GM12891 (cell line): Measurements from ENCODE around the gene SLC35F4.

Experiments
- POLR2A ChIP-seq: IDR thresholded peaks from 2 replicates; pipeline ENCODE4 v1.6.1; 2011; ENCODE audit warnings: low read depth, low read length, control low read depth
- POLR2AphosphoS5 ChIP-seq: IDR thresholded peaks from 2 replicates; pipeline ENCODE4 v1.6.1; 2011; ENCODE audit warnings: low read depth, low read length, control low read depth
- SPI1 ChIP-seq: IDR thresholded peaks from 2 replicates; pipeline ENCODE4 v1.6.1; 2011; ENCODE audit warnings: low read depth, low read length, control low read depth
- TAF1 ChIP-seq: IDR thresholded peaks from 2 replicates; pipeline ENCODE4 v1.6.1; 2011; ENCODE audit warnings: low read depth, low read length, control low read depth

GRCh38 chr14:57785058-57785457, 80.8 kb downstream of the SLC35F4 start:
- no peak for TF ChIP-seq POLR2A
- no peak for TF ChIP-seq POLR2AphosphoS5
- no peak for TF ChIP-seq TAF1
- TF ChIP-seq SPI1: no peak
